ENCODE measurements around the gene NDUFB10. TPM values are rescaled to one million over a fixed set of nuclear protein-coding genes. Genes with fewer than 3 reads are reported as not detected.

NDUFB10 gene
- total RNA-seq, 1 donor from 2014 or later = 130 TPM

- Histone ChIP-seq H3K27ac (ENCODE audit: low read depth, low read length) (no peak overlapping the region), H3K36me3 (ENCODE audit: control insufficient read depth in 3 of 3, insufficient read depth in 3 of 3, low read length in 3 of 3) (peaks cover 35 to 50% (median 42%) of the 10 kb centered on the region in 3 donors), H3K4me1 (ENCODE audit: control insufficient read depth in 3 of 3, insufficient read depth in 3 of 3, low read length in 3 of 3) (peaks cover 28 to 36% (median 33%) of the 10 kb centered on the region in 3 donors), H3K9me3 (ENCODE audit: control insufficient read depth in 3 of 3, low read length in 3 of 3) (no peaks in the 10 kb centered on the region), H3K9ac (ENCODE audit: low read depth in 1 of 3, low read length in 3 of 3) (no peak overlapping the region), H3K27me3 (ENCODE audit: control insufficient read depth in 3 of 3, insufficient read depth in 3 of 3, low read length in 3 of 3) (no peaks in the 10 kb centered on the region), H3K4me3 (ENCODE audit: low read length in 3 of 3) (no peak overlapping the region)
These were observed 41.7 kb downstream of the NDUFB10 start for GRCh38 chr16:2001035-2001434.

GRCh38 chr16:2001456-2002355 lies 42.4 kb downstream of the NDUFB10 start:
- Histone ChIP-seq H3K4me3 (ENCODE audit: low read length in 3 of 3) (no peak overlapping the region), H3K27me3 (ENCODE audit: control insufficient read depth in 3 of 3, insufficient read depth in 3 of 3, low read length in 3 of 3) (no peaks in the 10 kb centered on the region), H3K9ac (ENCODE audit: low read depth in 1 of 3, low read length in 3 of 3) (no peak overlapping the region), H3K27ac (ENCODE audit: low read depth, low read length) (no peak overlapping the region), H3K9me3 (ENCODE audit: control insufficient read depth in 3 of 3, low read length in 3 of 3) (no peaks in the 10 kb centered on the region), H3K36me3 (ENCODE audit: control insufficient read depth in 3 of 3, insufficient read depth in 3 of 3, low read length in 3 of 3) (peaks cover 35 to 50% (median 40%) of the 10 kb centered on the region in 3 donors), H3K4me1 (ENCODE audit: control insufficient read depth in 3 of 3, insufficient read depth in 3 of 3, low read length in 3 of 3) (peaks cover 35 to 42% (median 39%) of the 10 kb centered on the region in 3 donors)

- Histone ChIP-seq H3K4me1 (ENCODE audit: control insufficient read depth in 3 of 3, insufficient read depth in 3 of 3, low read length in 3 of 3) (peaks cover 43 to 50% (median 48%) of the 10 kb centered on the region in 3 donors), H3K27me3 (ENCODE audit: control insufficient read depth in 3 of 3, insufficient read depth in 3 of 3, low read length in 3 of 3) (no peaks in the 10 kb centered on the region), H3K9ac (ENCODE audit: low read depth in 1 of 3, low read length in 3 of 3) (no peak overlapping the region), H3K9me3 (ENCODE audit: control insufficient read depth in 3 of 3, low read length in 3 of 3) (no peaks in the 10 kb centered on the region), H3K36me3 (ENCODE audit: control insufficient read depth in 3 of 3, insufficient read depth in 3 of 3, low read length in 3 of 3) (peaks cover 33 to 45% (median 34%) of the 10 kb centered on the region in 3 donors), H3K4me3 (ENCODE audit: low read length in 3 of 3) (no peak overlapping the region), H3K27ac (ENCODE audit: low read depth, low read length) (no peak overlapping the region)
These were observed 43.3 kb downstream of the NDUFB10 start for GRCh38 chr16:2002406-2003230.

- Histone ChIP-seq H3K9me3 (ENCODE audit: control insufficient read depth in 3 of 3, low read length in 3 of 3) (no peaks in the 10 kb centered on the region), H3K27me3 (ENCODE audit: control insufficient read depth in 3 of 3, insufficient read depth in 3 of 3, low read length in 3 of 3) (no peaks in the 10 kb centered on the region), H3K27ac (ENCODE audit: low read depth, low read length) (peak overlapping the region; percentile 79), H3K36me3 (ENCODE audit: control insufficient read depth in 3 of 3, insufficient read depth in 3 of 3, low read length in 3 of 3) (peaks cover 29 to 38% (median 29%) of the 10 kb centered on the region in 3 donors), H3K4me3 (ENCODE audit: low read length in 3 of 3) (peak overlapping the region in 1 of 3 donors; percentile 13), H3K4me1 (ENCODE audit: control insufficient read depth in 3 of 3, insufficient read depth in 3 of 3, low read length in 3 of 3) (peaks cover 50 to 52% (median 52%) of the 10 kb centered on the region in 3 donors), H3K9ac (ENCODE audit: low read depth in 1 of 3, low read length in 3 of 3) (peak overlapping the region in 2 of 3 donors; percentile 32 to 45)
These were observed 44.0 kb downstream of the NDUFB10 start for GRCh38 chr16:2003231-2003826.

GRCh38 chr16:2003827-2004641 lies 44.7 kb downstream of the NDUFB10 start:
- Histone ChIP-seq H3K27ac (ENCODE audit: low read depth, low read length) (peak overlapping the region; percentile 79), H3K4me3 (ENCODE audit: low read length in 3 of 3) (peak overlapping the region; percentile 23 to 67 (median 42)), H3K9ac (ENCODE audit: low read depth in 1 of 3, low read length in 3 of 3) (peak overlapping the region; percentile 10 to 71 (median 64)), H3K4me1 (ENCODE audit: control insufficient read depth in 3 of 3, insufficient read depth in 3 of 3, low read length in 3 of 3) (peaks cover 57 to 59% (median 59%) of the 10 kb centered on the region in 3 donors), H3K27me3 (ENCODE audit: control insufficient read depth in 3 of 3, insufficient read depth in 3 of 3, low read length in 3 of 3) (no peaks in the 10 kb centered on the region), H3K36me3 (ENCODE audit: control insufficient read depth in 3 of 3, insufficient read depth in 3 of 3, low read length in 3 of 3) (peaks cover 27 to 37% (median 28%) of the 10 kb centered on the region in 3 donors), H3K9me3 (ENCODE audit: control insufficient read depth in 3 of 3, low read length in 3 of 3) (no peaks in the 10 kb centered on the region)

- Histone ChIP-seq H3K4me3 (ENCODE audit: low read length in 3 of 3) (no peak overlapping the region), H3K36me3 (ENCODE audit: control insufficient read depth in 3 of 3, insufficient read depth in 3 of 3, low read length in 3 of 3) (peaks cover 23 to 29% (median 24%) of the 10 kb centered on the region in 3 donors), H3K9me3 (ENCODE audit: control insufficient read depth in 3 of 3, low read length in 3 of 3) (no peaks in the 10 kb centered on the region), H3K27me3 (ENCODE audit: control insufficient read depth in 3 of 3, insufficient read depth in 3 of 3, low read length in 3 of 3) (no peaks in the 10 kb centered on the region), H3K4me1 (ENCODE audit: control insufficient read depth in 3 of 3, insufficient read depth in 3 of 3, low read length in 3 of 3) (peaks cover 59 to 62% (median 59%) of the 10 kb centered on the region in 3 donors), H3K27ac (ENCODE audit: low read depth, low read length) (no peak overlapping the region), H3K9ac (ENCODE audit: low read depth in 1 of 3, low read length in 3 of 3) (peak overlapping the region; percentile 13 to 71 (median 64))
These were observed 45.6 kb downstream of the NDUFB10 start for GRCh38 chr16:2004795-2005517.

GRCh38 chr16:2005646-2006045 lies 46.3 kb downstream of the NDUFB10 start:
- Histone ChIP-seq H3K36me3 (ENCODE audit: control insufficient read depth in 3 of 3, insufficient read depth in 3 of 3, low read length in 3 of 3) (peaks cover 18 to 27% (median 19%) of the 10 kb centered on the region in 3 donors), H3K27me3 (ENCODE audit: control insufficient read depth in 3 of 3, insufficient read depth in 3 of 3, low read length in 3 of 3) (no peaks in the 10 kb centered on the region), H3K9ac (ENCODE audit: low read depth in 1 of 3, low read length in 3 of 3) (peak overlapping the region; percentile 13 to 62 (median 50)), H3K4me3 (ENCODE audit: low read length in 3 of 3) (no peak overlapping the region), H3K27ac (ENCODE audit: low read depth, low read length) (no peak overlapping the region), H3K9me3 (ENCODE audit: control insufficient read depth in 3 of 3, low read length in 3 of 3) (no peaks in the 10 kb centered on the region), H3K4me1 (ENCODE audit: control insufficient read depth in 3 of 3, insufficient read depth in 3 of 3, low read length in 3 of 3) (peaks cover 64 to 69% (median 66%) of the 10 kb centered on the region in 3 donors)

GRCh38 chr16:2006317-2006716 lies 47.0 kb downstream of the NDUFB10 start:
- H3K27me3 ChIP-seq (ENCODE audit: control insufficient read depth in 3 of 3, insufficient read depth in 3 of 3, low read length in 3 of 3) = no peaks in the 10 kb centered on the region
- H3K9me3 ChIP-seq (ENCODE audit: control insufficient read depth in 3 of 3, low read length in 3 of 3) = no peaks in the 10 kb centered on the region
- H3K4me3 ChIP-seq (ENCODE audit: low read length in 3 of 3) = no peak overlapping the region
- H3K36me3 ChIP-seq (ENCODE audit: control insufficient read depth in 3 of 3, insufficient read depth in 3 of 3, low read length in 3 of 3) = peaks cover 12 to 21% (median 14%) of the 10 kb centered on the region in 3 donors
- H3K9ac ChIP-seq (ENCODE audit: low read depth in 1 of 3, low read length in 3 of 3) = peak overlapping the region in 2 of 3 donors; percentile 13 to 62
- no peak overlapping the region for H3K27ac ChIP-seq (ENCODE audit: low read depth, low read length)
- peaks cover 64 to 71% (median 66%) of the 10 kb centered on the region in 3 donors for H3K4me1 ChIP-seq (ENCODE audit: control insufficient read depth in 3 of 3, insufficient read depth in 3 of 3, low read length in 3 of 3)
